HAP-1 (cell line): ENCODE measurements around the gene C8G.

Experiments used
- DNase-seq, 2 experiments: peaks; one replicate each; pipeline ENCODE4 v3.0.0-alpha.2; 2016 to 2020; ENCODE audit warnings: low spot score in 2 of 2
- H3K27me3 ChIP-seq: fragments of 250-450 bp; sonication (Bioruptor Pico); 2 replicates; pipeline ENCODE4 v1.5.1; 2020; ENCODE audit warnings: low read depth, mild to moderate bottlenecking, moderate library complexity
- H3K36me3 ChIP-seq: fragments of 250-450 bp; sonication (Bioruptor Pico); replicated peaks from 2 replicates; pipeline ENCODE4 v1.5.1; 2020; ENCODE audit warnings: mild to moderate bottlenecking
- H3K4me1 ChIP-seq: fragments of 250-450 bp; sonication (Bioruptor Pico); 2 replicates; pipeline ENCODE4 v1.5.1; 2020; ENCODE audit warnings: mild to moderate bottlenecking
- H3K4me3 ChIP-seq: fragments of 250-450 bp; sonication (Bioruptor Pico); 2 replicates; pipeline ENCODE4 v1.5.1; 2020; ENCODE audit warnings: mild to moderate bottlenecking, moderate library complexity
- H3K9me3 ChIP-seq: fragments of 250-450 bp; sonication (Bioruptor Pico); 2 replicates; pipeline ENCODE4 v1.5.1; 2020; ENCODE audit warnings: mild to moderate bottlenecking, moderate library complexity
- in situ Hi-C: fragments of 300-500 bp; cut with MboI; formaldehyde crosslinking; loops from 3 replicates; pipeline ENCODE4 v1.14.3; 2020; ENCODE audit warnings: low sequenced_read_pairs, inconsistent platforms, mixed read lengths

C8G gene

DNA sequence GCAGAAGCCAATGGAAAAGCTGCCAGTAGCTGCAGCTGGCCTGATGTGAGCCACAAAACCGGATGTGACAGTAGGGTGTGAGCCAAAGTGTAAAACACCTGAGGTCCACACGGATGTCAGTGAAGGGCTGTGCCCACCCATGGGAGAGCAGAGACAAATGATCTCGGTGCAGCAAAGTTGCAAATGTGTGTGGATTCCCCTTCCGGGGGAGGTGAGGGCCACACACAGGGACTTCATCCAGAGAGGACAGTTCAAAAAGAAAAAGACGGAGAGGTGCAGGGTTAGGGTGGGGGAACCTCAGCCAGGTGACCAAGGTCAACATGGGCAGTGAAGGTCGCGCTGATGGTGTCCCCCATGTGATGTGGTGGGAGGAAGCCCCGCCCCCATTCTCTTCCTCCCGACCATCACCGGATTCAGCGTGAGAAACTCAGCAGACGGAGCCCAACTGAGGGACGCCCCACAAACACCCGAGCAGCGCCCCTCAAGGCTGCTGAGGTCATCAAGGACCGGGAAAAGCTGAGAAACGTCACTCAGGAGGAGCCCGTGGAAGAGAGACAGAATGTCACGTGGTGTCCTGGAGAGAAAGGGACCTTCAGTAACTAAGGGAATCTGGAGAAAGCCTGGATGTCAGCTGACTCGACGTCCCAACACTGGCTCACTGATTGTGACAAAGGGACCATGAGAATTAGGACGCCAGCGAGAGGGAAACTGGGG is 20.9 kb downstream of the C8G start:
- no peaks in the 10 kb centered on the region for H3K9me3 ChIP-seq
- DNase-seq, result peak; percentile 18 to 55
- H3K27me3 ChIP-seq, result no peaks in the 10 kb centered on the region
- H3K36me3 ChIP-seq, result no peaks in the 10 kb centered on the region
- H3K4me3 ChIP-seq, result no peak overlapping the region; the same call in 1 of the 2 replicates
- in situ Hi-C loops, result no loop called here
- peaks cover 8% of the 10 kb centered on the region for H3K4me1 ChIP-seq

DNA sequence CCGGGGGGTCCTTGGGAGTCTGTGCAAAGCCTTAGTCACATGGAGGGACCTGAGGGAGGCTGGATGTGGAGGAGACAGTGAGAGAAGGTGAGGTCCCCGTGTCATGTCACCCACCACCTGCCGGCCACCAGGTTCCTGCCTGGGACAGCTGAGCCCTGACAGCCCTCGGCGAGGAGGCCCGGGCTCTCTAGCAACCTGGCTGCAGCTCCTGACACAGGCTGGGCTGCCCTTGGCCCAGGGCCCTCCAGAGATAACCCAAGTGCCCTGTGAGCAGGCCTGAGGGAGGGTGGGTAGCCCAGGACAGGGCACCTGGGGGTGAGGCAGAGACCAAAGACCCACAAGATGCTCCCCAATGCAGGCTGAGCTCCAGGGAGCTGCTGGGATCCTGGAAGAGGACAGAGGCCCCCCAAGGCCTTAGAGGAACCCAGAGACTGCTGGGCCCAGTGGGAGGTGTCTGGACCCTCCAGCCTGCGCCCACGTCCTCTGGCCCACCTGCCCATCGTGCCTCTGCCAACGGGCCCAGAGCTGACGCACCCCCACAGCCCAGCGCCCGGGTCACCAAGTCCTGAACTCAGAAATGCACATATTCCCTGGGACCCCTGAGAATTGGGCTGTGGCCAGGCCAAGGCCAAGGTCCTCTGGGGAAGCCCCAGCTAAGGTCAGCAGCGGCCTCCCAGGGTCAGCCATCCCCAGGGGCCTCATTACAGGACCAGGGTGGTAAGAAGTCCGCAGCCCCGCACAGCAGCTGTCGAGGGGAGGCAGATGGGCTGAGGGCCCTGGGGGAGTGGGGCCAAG is 23.5 kb downstream of the C8G start:
- Histone ChIP-seq H3K36me3 (no peaks in the 10 kb centered on the region), H3K4me3 (no peak overlapping the region), H3K27me3 (no peaks in the 10 kb centered on the region), H3K9me3 (no peaks in the 10 kb centered on the region), H3K4me1 (peaks cover 8% of the 10 kb centered on the region)
- DNase-seq, result no peak
- in situ Hi-C loops, result no loop called here

DNA sequence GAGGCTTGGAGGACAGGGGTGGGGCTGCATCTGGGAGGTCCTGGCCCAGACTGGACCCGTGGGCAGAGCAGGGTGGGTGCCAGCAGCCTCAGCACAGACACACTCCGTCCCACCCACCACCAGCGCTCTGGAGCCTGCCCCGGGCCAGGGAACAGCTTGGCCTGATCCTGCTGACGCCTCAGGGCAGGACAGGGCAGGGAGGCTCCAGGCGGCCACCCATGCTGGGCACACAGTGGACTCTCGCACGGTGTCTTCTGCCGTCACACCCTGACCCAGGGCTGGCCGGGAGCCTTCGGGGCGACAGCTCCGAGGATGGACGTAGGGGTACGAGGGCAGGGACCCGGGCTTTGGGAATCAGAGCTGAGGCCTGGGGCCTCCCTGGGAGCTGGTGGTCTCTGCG is 24.1 kb downstream of the C8G start:
- DNase-seq, result no peak

DNA sequence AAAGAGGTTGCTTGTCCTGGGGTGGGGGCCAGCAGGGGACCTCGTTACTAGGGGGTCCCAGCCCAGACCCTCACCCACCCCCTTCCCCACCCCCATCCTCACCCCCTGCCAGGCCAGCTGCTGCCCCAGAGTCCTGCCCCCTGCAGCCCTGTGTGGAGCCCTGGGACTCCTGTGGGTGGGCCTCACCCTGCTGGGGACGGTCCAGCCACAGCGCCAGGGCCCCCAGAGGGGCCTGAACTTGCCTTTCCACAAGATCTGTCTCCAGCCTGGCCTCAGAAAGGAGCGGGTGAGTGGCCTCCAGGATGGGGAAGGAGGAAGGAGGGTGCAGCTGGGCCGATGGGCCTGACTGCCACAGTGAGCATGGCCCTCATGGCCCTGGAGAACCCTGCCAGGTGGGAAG is 24.7 kb downstream of the C8G start:
- in situ Hi-C loops, result no loop called here
- H3K27me3 ChIP-seq, result no peaks in the 10 kb centered on the region
- DNase-seq, result no peak

More for the DNA sequence above, 24.1 kb downstream of the C8G start:
- H3K9me3 ChIP-seq, result no peaks in the 10 kb centered on the region
- no peaks in the 10 kb centered on the region for H3K27me3 ChIP-seq
- in situ Hi-C loops, result no loop called here
- no peaks in the 10 kb centered on the region for H3K36me3 ChIP-seq
- H3K4me1 ChIP-seq, result peaks cover 8% of the 10 kb centered on the region
- no peak overlapping the region for H3K4me3 ChIP-seq

DNA sequence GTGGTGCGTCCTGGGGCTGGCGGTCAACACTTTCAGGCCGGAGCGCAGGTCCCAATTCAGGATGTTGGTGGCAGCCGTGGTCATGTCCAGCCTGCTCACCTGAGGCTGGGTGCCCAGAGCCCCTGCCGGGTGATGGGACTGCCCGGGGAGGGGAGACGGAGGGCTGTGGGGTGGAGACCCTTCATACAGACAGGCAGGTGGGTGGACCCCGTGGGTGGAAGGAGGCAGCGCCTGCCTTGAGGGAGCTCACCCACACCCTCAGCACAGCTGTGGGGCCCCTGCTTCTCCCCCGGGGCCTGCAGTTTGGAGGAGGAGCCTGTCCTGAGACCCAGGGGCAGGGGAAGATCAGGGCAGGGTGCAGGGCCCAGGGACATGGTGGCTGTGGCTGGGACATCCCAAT is 25.3 kb downstream of the C8G start:
- in situ Hi-C loops, result no loop called here
- H3K36me3 ChIP-seq, result no peaks in the 10 kb centered on the region
- H3K4me1 ChIP-seq, result peaks cover 8% of the 10 kb centered on the region
- H3K9me3 ChIP-seq, result no peaks in the 10 kb centered on the region
- DNase-seq, result no peak
- H3K27me3 ChIP-seq, result no peaks in the 10 kb centered on the region
- no peak overlapping the region for H3K4me3 ChIP-seq

More for the DNA sequence above, 24.7 kb downstream of the C8G start:
- Histone ChIP-seq H3K9me3 (no peaks in the 10 kb centered on the region), H3K36me3 (no peaks in the 10 kb centered on the region), H3K4me3 (no peak overlapping the region), H3K4me1 (peaks cover 8% of the 10 kb centered on the region)

DNA sequence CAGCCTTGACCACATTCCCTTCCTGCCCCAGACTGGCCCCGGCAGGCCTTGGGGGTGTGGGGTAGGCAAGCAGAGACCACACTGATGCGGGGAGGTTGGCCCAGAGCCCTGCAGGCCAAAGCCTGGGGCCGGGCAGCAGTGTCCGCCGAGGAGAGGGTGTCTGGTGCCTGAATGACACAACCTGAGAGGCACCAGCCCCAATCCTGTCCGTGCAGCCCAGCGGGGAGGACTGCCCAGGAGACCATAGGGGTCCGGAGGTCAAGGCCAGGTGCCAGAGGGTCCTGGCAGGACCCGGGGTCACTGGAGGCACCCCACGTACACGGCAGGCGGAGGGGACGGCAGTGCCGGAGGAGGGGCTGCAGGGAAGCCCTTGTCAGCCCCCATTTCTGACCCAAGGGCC is 26.7 kb downstream of the C8G start:
- DNase-seq, result no peak
- Histone ChIP-seq H3K9me3 (no peaks in the 10 kb centered on the region), H3K36me3 (no peaks in the 10 kb centered on the region), H3K4me3 (no peak overlapping the region), H3K27me3 (no peaks in the 10 kb centered on the region), H3K4me1 (no peaks in the 10 kb centered on the region)
- in situ Hi-C loops, result no loop called here

DNA sequence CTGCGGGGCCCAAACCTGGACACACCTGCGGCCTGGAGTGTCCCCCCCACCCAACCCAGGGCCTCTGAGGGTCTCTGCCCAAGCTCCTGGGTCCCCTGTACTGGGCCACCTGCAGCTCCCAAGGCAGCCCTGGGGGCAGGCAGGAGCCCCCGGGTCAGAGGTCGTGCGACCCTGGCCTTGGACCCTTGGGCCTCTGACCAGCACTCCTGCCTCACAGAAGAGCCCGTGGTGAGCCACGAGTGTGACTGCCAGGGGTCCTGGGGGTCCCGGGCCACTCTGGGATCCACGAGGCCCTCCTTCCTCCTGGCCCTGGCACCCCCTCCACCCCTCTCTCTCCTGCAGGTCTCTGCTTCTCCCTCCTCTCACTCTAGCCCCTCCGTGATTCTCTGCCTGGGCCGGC is 27.3 kb downstream of the C8G start:
- in situ Hi-C loops, result no loop called here
- Histone ChIP-seq H3K36me3 (no peaks in the 10 kb centered on the region), H3K4me1 (no peaks in the 10 kb centered on the region), H3K27me3 (no peaks in the 10 kb centered on the region), H3K4me3 (no peak overlapping the region), H3K9me3 (no peaks in the 10 kb centered on the region)
- no peak for DNase-seq

DNA sequence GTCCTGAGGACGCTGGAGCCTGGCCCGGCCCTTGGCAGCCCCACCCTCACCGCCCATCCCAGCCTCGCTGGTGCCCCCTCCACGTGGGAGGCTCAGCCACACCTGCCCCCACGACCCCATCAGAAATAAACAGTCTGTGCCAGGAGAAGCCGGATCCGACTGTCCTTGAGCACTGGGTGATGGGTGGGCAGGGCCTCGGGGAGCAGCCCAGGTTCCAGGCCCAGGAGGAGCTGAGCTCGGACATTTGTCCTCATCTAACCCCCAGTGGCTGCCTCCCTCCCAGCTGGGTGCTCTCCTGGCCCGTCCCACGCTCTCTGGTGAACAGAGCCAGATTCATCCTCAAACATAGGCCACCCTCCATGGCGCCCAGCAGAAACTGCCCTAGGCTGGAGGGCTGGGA is 27.7 kb downstream of the C8G start:
- no peak for DNase-seq
- in situ Hi-C loops, result no loop called here
- no peaks in the 10 kb centered on the region for H3K9me3 ChIP-seq
- H3K4me3 ChIP-seq, result no peak overlapping the region
- no peaks in the 10 kb centered on the region; the same call in 1 of the 2 replicates for H3K27me3 ChIP-seq
- no peaks in the 10 kb centered on the region for H3K4me1 ChIP-seq
- no peaks in the 10 kb centered on the region for H3K36me3 ChIP-seq

DNA sequence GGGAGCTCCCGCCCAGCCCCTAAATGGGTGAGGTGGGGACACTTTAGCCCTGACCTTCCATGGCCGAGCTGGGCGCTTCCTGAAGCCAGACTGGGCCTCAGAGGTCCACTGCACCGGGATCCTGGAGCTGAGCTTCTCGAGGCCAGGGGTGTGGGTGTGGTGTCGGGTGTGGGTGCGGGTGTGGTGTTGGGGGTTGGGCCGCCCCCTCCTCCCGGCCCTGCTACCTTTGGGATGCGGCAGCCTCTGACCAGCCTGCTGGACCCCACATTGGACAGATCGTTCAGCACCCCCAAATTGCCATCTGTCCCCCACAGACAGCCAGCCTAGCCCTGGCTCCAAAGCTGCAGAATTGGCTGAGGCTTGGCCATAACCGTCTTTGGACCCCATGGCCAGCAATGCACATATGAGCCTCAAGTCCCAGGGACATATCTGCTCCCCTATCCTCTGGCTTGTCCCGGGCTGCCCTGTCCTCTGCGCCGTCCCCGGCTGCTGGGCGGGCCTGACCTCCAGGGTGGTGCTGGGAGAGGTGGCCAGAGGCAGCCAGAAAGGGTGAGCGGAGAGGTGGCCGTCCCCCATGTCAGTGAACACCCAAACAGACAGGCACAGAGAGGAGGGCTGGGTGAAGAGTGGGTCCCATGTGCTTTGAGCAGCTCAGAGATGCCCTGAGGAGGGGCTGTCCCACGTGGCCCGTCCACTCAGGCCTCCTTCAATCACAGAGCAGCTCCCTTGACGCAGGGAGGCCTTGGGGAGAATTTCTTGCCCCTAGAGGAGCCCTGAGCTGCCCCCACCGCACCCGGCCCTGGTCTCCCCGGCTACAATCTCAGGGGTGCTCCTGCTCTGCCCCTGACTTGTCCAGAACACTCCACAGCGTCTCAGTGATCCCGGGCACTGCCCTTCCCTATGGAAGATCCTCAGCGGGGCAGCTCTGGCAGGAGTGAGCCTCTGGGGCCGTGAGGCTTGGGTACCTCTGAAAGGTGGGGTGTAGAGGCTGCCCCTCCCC is 28.9 kb downstream of the C8G start:
- Histone ChIP-seq H3K36me3 (no peaks in the 10 kb centered on the region), H3K9me3 (no peaks in the 10 kb centered on the region), H3K4me3 (no peak overlapping the region), H3K4me1 (no peaks in the 10 kb centered on the region), H3K27me3 (no peaks in the 10 kb centered on the region; the same call in 1 of the 2 replicates)
- in situ Hi-C loops, result no loop called here
- DNase-seq, result no peak

DNA sequence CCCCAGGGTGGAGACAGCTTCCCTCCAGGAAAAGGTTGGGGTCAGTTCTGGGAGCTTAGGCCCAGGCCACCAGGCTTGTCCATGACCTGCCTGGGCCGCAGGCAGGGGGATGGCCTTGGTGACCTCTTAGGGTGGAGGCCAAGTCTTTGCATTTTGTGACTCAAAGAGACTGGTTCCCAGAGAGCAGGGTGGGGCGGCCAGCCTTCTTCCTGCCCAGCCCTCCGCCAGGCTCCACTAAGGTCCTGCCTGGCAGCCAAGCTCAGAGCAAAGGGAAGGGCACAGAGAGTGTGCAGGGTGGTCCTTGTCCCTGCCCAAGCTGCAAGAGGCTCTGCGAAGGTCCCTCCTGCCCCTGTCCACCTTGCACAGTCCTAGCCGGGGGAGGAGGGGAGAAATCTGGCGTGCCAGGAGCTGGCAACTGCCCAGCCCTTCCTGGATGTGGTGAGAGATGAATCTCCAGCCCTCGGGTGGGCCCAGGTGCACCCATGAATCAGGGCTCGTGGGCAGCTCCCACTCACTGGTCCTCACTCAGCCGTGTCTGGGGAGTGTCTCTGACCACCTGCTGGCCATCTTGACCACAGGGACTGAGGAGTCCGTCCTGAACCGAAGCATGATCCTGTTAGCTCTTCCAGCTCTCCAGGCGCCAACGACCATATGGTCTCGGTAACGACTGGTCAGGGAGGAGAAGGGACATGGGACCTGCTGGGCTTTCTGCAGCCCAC is 29.9 kb downstream of the C8G start:
- Histone ChIP-seq H3K27me3 (no peaks in the 10 kb centered on the region; the same call in 1 of the 2 replicates), H3K36me3 (no peaks in the 10 kb centered on the region), H3K4me3 (no peak overlapping the region), H3K4me1 (no peaks in the 10 kb centered on the region), H3K9me3 (no peaks in the 10 kb centered on the region)
- DNase-seq, result no peak
- in situ Hi-C loops, result no loop called here

DNA sequence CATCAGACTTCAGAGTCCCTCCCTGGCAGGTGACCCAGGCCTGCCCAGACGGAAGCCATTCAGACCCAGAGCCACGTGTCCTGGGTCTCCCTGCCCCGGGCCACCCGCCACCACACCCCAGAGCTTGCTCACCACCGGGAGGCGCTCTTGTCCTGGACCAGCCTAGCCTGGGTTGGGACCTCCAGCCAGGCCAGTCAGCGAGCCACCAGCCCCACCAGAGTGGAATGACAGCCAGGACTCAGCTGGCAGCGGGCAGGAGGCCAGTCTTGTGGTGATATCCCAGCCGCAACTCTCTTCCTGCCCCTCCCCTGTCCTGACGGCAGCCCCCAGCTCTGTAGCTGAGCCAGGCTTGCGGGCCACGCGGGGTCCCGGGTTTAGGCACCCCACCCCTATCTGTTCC is 30.6 kb downstream of the C8G start:
- Histone ChIP-seq H3K36me3 (no peaks in the 10 kb centered on the region), H3K27me3 (no peaks in the 10 kb centered on the region; the same call in 1 of the 2 replicates), H3K9me3 (no peaks in the 10 kb centered on the region), H3K4me1 (no peaks in the 10 kb centered on the region), H3K4me3 (no peak overlapping the region)
- in situ Hi-C loops, result no loop called here
- peak in 1 of 2 experiments; percentile 68 for DNase-seq

DNA sequence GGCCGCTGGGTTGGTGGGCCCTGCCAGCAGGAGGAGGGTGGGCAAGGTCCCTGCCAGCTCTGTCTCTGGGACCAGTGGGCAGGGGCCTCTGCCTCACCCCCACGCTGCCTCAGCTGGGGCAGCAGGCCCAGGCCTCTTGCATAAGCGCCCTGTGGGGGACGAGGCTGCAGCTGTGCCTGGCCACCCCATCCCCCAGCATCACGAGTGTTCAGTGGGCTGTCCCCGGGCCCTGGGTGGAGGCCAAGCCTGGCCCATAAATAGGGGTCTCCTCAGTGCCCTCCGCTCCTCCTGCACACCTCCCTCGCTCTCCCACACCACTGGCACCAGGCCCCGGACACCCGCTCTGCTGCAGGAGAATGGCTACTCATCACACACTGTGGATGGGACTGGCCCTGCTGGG is 32.2 kb downstream of the C8G start, which contains the start of gene PTGDS:
PTGDS (plus strand) TSS at position 282 of the 400 bp plus-strand sequence; CDS start at position 357, 75 bp downstream.
- Histone ChIP-seq H3K4me3 (no peak within 1 kb of the TSS), H3K27me3 (no peaks in the 10 kb centered on the region; the same call in 1 of the 2 replicates), H3K36me3 (no peaks in the 10 kb centered on the region), H3K9me3 (no peaks in the 10 kb centered on the region), H3K4me1 (no peaks in the 10 kb centered on the region)
- in situ Hi-C loops, result no loop called here
- DNase-seq, result no peak

DNA sequence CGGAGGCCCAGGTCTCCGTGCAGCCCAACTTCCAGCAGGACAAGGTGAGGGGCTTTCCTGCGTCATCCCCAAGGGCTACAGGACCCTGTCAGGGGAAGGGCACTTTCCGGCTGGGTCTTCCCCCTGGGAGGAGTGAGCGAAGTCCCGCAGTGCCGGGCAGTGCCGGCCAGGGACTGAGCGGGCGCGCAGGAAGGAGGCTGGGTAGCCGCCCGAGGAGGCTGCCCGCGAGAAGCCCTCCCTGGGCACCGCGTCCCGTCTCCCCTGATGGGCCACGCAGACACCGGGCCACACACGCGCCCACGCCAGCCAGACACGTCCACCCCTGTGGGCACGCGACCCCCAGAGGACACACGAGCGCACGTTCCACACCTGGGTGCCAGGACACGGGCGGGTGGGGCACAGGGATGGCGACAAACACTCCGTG is 32.6 kb downstream of the C8G start:
- H3K4me3 ChIP-seq, result no peak overlapping the region
- H3K4me1 ChIP-seq, result no peaks in the 10 kb centered on the region
- H3K27me3 ChIP-seq, result no peaks in the 10 kb centered on the region; the same call in 1 of the 2 replicates
- no peaks in the 10 kb centered on the region for H3K9me3 ChIP-seq
- in situ Hi-C loops, result no loop called here
- DNase-seq, result no peak
- H3K36me3 ChIP-seq, result no peaks in the 10 kb centered on the region
